ACC112 (cell line): ENCODE measurements around the gene NPB.
"Not testable (repeated sequence)": the region's sequence is repeated elsewhere in the genome, so short reads cannot be mapped to it uniquely, and the experiment has no call there.

Experiments used
- H2AFZ ChIP-seq: fragments of 200-600 bp; sonication (generic); one replicate; pipeline ENCODE4 v1.6.0; 2017; ENCODE audit warnings: antibody characterized with exemption, low read length; ENCODE audit not compliant: unreplicated experiment
- H3K27ac ChIP-seq: fragments of 200-600 bp; sonication (generic); 2 replicates; pipeline ENCODE4 v1.5.1; 2014; ENCODE audit warnings: low read depth, mild to moderate bottlenecking, antibody characterized with exemption, low read length, moderate library complexity
- H3K27me3 ChIP-seq: fragments of 200-600 bp; sonication (generic); 2 replicates; pipeline ENCODE4 v1.6.1; 2014; ENCODE audit warnings: mild to moderate bottlenecking, antibody characterized with exemption, low read length, moderate library complexity, mixed read lengths; ENCODE audit not compliant: insufficient read depth
- H3K36me3 ChIP-seq: fragments of 200-600 bp; sonication (generic); 2 replicates; pipeline ENCODE4 v1.6.1; 2016; ENCODE audit warnings: mild to moderate bottlenecking, antibody characterized with exemption, low read length, moderate library complexity, mixed read lengths; ENCODE audit not compliant: insufficient read depth
- H3K4me1 ChIP-seq: fragments of 200-600 bp; sonication (generic); one replicate; pipeline ENCODE4 v1.6.1; 2016; ENCODE audit warnings: low read length, mixed read lengths; ENCODE audit not compliant: insufficient read depth, unreplicated experiment, control insufficient read depth
- H3K4me3 ChIP-seq: fragments of 200-600 bp; sonication (generic); 2 replicates; pipeline ENCODE4 v1.5.1; 2014; ENCODE audit warnings: mild to moderate bottlenecking, low read depth, low read length
- H3K79me2 ChIP-seq: fragments of 200-600 bp; sonication (generic); one replicate; pipeline ENCODE4 v1.6.0; 2016; ENCODE audit warnings: low read length; ENCODE audit not compliant: control insufficient read depth, unreplicated experiment, insufficient read depth

Gene NPB

DNA sequence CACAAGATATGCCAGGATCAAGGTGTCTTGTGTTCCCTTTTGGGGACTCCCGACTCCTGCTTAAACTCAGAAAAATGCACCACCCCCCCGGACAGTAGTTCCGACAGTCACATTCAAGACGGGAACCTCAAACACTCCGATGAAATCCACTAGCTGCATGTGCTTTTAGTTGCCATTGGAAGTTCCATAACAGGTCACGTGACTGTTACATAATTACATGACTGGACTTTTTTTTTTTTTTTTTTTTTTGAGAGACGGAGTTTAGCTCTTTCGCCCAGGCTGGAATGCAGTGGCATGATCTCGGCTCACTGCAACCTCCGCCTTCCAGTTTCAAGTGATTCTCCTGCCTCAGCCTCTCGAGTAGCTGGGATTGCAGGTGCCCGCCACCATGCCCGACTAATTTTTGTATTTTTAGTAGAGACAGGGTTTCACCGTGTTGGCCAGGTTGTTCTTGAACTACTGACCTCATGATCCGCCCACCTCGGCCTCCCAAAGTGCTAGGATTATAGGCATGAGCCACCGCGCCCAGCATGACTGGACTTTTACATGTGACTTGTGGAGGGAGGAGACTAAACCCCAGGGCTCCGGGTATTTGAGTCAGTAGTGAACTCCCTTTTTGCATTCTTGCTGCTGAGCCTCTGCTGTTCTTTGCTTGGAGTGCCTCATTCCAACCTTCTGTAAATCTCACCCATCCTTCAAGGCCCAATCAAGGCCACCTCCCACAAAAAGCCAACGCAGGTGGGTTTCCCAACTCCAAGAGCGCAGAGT is 14.4 kb downstream of the NPB start:
- peak overlapping the region; percentile 86 for H3K4me3 ChIP-seq
- peak overlapping the region; percentile 4; the same call in 1 of the 2 replicates for H3K27ac ChIP-seq
- H3K36me3 ChIP-seq: peaks cover 11% of the 10 kb centered on the region; the same call in 1 of the 2 replicates
- no peak overlapping the region for H2AFZ ChIP-seq
- H3K79me2 ChIP-seq: peaks cover 24% of the 10 kb centered on the region
- peaks cover 7% of the 10 kb centered on the region for H3K4me1 ChIP-seq
- no peaks in the 10 kb centered on the region for H3K27me3 ChIP-seq

DNA sequence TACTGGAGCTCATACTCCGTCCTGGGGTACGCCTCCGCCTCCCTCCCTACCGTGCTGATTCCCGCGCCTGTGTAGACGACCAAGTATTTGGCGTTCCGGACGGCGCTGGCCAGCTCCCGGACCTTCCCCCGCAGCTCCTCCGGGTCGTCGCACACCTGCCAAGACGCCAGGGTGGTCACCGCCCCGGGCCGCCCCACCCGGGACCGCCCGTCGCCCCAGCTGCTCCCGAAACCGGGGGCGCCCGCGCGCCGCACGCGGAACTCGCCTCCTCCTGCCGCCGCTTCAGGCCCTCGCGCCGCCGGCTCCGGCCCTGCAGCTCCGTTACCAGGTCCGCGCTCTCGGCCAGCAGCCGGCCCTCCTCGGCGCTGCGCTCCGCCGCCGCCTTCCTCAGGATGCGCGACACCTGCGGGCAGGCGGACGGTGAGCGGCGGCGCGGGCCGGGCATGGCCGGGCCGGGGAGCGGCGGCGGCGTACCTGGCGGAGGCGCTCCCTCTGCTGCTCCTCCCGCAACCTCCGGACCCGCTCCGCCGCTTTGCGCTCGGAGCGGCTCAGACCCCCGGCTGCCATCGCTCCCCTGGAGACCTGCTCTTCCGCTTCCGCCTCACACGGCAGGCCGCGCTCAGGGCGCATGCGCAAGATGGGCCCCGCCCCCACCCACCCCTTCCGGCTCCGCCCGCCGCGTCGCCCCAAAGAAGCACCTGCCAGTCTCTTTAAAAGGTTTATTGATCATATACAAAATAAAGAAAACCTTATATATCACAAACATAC is 15.7 kb downstream of the NPB start, which contains the start of gene SIRT7:
Gene SIRT7, minus strand, starts transcription at position 612 of the 768 bp plus-strand sequence. Its CDS starts 45 bp downstream, at position 567.
- peaks cover 33% of the 10 kb centered on the region for H3K79me2 ChIP-seq

DNA sequence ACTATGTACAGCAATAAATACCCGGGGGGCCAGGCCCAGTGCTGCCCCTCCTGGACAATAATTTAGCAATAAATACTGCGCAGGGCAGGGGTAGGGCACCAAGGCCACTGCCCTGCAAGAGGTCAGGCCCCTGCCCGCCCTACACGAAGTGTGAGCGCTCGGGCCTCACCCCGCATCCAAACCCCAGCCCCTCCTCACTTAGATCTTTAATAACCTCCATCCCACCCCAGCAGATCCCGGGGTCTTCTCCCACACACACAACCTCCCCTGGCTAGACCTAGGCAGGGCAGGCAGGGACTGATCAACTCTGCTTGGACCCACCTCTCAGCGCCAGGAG is 16.3 kb downstream of the NPB start:
- not testable (repeated sequence) for H3K27ac ChIP-seq, H3K36me3 ChIP-seq, H2AFZ ChIP-seq, H3K27me3 ChIP-seq
- peak overlapping the region; percentile 86 for H3K4me3 ChIP-seq
- H3K79me2 ChIP-seq: peaks cover 39% of the 10 kb centered on the region
- H3K4me1 ChIP-seq: peaks cover 12% of the 10 kb centered on the region

More for the DNA sequence above, 15.7 kb downstream of the NPB start, which contains the start of gene SIRT7:
- H2AFZ ChIP-seq: no peak within 1 kb of the TSS
- H3K27me3 ChIP-seq: no peaks in the 10 kb centered on the region
- H3K4me1 ChIP-seq: peaks cover 9% of the 10 kb centered on the region
- H3K36me3 ChIP-seq: peaks cover 11% of the 10 kb centered on the region; the same call in 1 of the 2 replicates
- peak within 1 kb of the TSS; percentile 26; the same call in 1 of the 2 replicates for H3K27ac ChIP-seq
- peak within 1 kb of the TSS; percentile 86 for H3K4me3 ChIP-seq

DNA sequence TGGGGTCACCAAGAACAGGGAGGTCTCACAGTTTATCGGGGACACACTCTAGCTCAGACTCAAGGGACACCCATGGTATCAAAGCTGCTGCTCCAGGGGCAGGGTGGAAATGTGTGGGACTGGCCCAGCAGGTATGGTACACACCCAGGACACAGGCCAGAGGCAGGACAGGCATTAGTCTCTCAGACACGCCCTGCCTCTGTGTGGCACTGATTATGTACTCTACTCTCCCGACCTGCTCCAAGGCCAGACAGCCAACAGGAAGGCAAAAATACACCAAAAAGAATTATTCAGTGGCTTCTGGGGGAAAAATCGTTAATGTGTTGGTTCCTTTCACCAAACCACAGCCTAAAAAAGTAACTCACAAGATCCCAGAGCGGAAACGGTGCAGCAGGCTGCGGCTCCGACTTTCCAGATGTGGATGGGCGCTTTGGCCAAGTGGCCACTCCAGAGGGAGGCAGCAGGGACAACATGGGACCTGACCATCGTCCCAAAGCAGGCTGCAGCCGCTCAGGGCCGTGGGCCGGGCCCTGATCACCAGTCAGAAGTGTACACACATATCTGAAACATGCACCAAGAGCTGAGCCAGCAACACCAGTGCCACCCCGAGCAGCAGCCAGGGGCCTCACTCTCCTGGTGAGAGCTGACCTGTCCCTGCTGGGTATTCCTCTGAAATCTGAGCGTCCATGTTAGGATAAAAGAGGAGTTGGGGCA is 17.0 kb downstream of the NPB start:
- peaks cover 18% of the 10 kb centered on the region for H3K4me1 ChIP-seq
- no peak overlapping the region for H3K4me3 ChIP-seq
- H3K36me3 ChIP-seq: peaks cover 5% of the 10 kb centered on the region; the same call in 1 of the 2 replicates
- no peak overlapping the region for H2AFZ ChIP-seq
- H3K27ac ChIP-seq: no peak overlapping the region
- peaks cover 44% of the 10 kb centered on the region for H3K79me2 ChIP-seq
- H3K27me3 ChIP-seq: no peaks in the 10 kb centered on the region

DNA sequence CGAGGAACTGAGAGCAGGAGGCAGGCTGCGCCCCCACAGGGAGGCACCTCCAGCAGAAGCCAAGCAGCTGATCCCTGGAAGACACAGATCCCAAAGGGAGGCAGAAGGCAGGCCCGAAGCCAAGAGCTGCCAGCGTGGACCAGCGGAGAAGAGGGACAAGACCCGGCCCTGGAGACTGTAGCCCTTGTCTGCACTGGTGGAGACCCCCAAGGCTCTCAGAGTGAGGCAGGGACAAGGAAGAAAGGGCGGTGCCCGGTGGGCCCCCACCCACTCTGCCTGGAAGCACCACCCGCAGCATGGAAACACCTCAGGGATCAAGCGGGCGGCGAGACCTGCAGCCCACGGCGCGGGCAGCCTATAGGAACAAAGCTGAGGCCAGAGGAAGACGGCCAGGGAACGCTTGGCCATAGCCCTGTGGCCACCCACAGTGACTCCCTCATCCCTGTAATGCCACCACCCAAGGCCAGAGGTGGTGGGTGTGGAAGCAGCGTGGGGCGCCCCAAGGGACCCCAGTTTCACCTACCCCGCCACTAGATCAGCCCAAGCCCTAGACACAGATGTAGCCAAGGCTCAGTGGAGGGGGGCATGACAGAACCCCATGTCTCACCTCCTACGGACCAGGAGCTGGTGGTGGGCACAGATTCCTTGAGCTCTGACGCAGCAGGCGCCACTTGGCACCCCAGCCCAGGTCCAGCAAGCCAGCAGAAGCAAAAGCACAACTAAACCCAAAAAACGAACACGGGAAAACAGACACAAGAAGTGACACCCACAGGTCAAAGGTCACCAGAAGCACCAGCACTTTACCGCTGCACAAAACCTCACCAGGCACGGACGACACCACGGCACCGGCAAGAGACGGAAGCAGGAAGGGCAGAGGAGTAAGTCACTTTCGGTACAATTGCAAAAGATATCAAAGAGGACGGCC is 18.8 kb downstream of the NPB start:
- H3K36me3 ChIP-seq: no peaks in the 10 kb centered on the region; the same call in 1 of the 2 replicates
- peaks cover 33% of the 10 kb centered on the region for H3K4me1 ChIP-seq
- no peak overlapping the region for H2AFZ ChIP-seq
- no peaks in the 10 kb centered on the region for H3K27me3 ChIP-seq
- peaks cover 60% of the 10 kb centered on the region for H3K79me2 ChIP-seq
- H3K4me3 ChIP-seq: no peak overlapping the region
- no peak overlapping the region for H3K27ac ChIP-seq

DNA sequence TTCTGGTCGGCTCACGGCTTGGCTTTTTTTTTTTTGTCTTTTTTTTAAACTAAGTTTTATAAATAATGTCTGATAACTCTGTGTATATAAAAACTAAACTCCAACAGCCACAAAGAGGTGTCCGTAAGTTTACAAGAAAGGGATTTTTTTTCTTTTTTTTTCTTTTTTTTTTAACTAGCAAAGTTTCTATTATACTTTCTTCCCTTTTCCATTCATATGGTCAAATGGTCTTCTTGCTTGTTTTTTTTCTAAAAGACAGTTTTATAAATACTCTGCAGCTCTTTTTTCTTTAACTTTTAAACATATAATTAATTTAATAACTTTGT is 19.5 kb downstream of the NPB start:
- Histone ChIP-seq H3K4me1 (peaks cover 37% of the 10 kb centered on the region), H3K4me3 (no peak overlapping the region), H3K27ac (no peak overlapping the region)

DNA sequence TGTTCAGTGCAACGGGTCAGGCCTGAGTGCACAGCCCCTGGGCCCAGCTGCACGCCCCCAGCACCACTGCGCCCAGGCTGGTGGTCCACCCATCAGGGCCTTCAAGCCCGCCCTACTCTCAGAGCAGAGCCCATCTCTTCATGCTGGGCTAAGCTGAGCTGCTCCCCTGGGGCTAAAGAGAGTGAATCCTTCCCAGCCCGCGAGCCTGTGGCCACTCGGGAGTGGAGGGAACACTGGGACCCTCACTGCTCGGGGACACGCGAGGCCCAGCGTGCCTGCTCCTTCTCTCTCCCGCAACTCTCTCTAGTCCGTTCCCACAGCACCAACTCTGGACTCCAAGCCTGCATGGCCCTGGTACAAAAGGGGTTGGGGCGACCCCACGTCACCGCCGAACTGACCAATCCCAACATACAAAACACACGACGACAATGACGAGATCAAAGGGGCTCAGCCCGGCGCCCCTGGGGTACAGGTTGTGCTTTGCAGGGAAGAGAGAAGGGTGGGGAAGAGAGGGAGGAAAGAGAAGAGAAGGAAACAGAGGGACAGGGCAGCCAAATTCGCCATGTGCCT is 20.0 kb downstream of the NPB start:
- no peak overlapping the region for H3K27ac ChIP-seq
- peaks cover 63% of the 10 kb centered on the region for H3K79me2 ChIP-seq
- peaks cover 31% of the 10 kb centered on the region for H3K4me1 ChIP-seq

More for the DNA sequence above, 19.5 kb downstream of the NPB start:
- Histone ChIP-seq H3K79me2 (peaks cover 61% of the 10 kb centered on the region), H3K27me3 (no peaks in the 10 kb centered on the region), H2AFZ (no peak overlapping the region), H3K36me3 (no peaks in the 10 kb centered on the region; the same call in 1 of the 2 replicates)

DNA sequence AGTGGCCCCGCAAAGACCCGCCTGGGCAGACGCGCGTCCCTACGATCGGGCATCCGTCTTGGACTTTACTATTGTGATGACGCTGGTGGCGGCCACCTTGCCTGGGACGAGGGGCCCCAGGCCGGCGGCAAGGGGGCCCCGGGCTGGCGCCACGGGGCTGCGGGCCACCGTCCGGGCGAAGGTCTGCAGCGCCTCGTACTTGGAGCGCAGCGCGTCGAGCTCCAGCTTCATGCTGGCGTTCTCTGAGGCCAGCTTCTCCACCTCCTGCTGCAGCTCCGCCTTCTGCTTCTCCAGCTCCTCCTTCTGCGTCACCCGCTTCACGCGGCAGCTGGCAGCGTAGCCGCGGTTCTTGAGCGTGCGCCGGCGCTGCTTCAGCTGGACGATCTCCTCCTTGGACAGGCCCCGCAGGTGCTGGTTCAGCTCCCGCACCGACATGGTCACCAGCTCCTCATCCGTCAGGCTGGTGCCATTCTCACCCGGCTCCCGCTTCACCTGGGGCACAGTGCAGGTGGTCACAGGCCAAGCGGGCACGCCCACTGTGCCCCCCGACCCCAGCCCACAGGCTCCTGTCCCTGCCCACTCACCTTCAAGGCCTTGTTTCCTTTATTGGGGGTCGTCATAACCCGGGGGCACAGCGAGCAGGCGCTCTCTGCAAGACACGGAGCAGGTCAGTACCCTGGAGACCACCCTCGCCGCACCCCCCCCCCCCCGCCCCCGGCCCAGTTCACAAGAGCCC is 20.7 kb downstream of the NPB start:
- Histone ChIP-seq H3K79me2 (peaks cover 61% of the 10 kb centered on the region), H3K27me3 (no peaks in the 10 kb centered on the region), H3K4me3 (peak overlapping the region; percentile 73), H3K36me3 (no peaks in the 10 kb centered on the region; the same call in 1 of the 2 replicates), H2AFZ (no peak overlapping the region), H3K4me1 (peaks cover 31% of the 10 kb centered on the region), H3K27ac (peak overlapping the region; percentile 88)

More for the DNA sequence above, 20.0 kb downstream of the NPB start:
- H3K27me3 ChIP-seq: no peaks in the 10 kb centered on the region
- H2AFZ ChIP-seq: no peak overlapping the region
- H3K36me3 ChIP-seq: no peaks in the 10 kb centered on the region; the same call in 1 of the 2 replicates
- no peak overlapping the region for H3K4me3 ChIP-seq
